ENCODE measurements around the gene LYPD4.

Gene LYPD4

GRCh38 chr19:41815301-41815700, 29.2 kb downstream of the LYPD4 start:
- TF ChIP-seq CTCF (conservative IDR thresholded peaks at IDR 0.05; ENCODE audit: control insufficient read depth, insufficient read depth, low read depth, low read length), result no peak
- no peak for DNase-seq (ENCODE audit: low read depth)
- H3K4me3 ChIP-seq (ENCODE audit: control insufficient read depth, low read depth, low read length), result no peak overlapping the region

GRCh38 chr19:41813911-41814310, 30.6 kb downstream of the LYPD4 start:
- DNase-seq (ENCODE audit: low read depth), result no peak
- TF ChIP-seq CTCF (conservative IDR thresholded peaks at IDR 0.05; ENCODE audit: control insufficient read depth, insufficient read depth, low read depth, low read length), result no peak
- no peak overlapping the region for H3K4me3 ChIP-seq (ENCODE audit: control insufficient read depth, low read depth, low read length)

- no peak overlapping the region for H3K4me3 ChIP-seq (ENCODE audit: control insufficient read depth, low read depth, low read length)
- no peak for DNase-seq (ENCODE audit: low read depth)
- TF ChIP-seq CTCF (conservative IDR thresholded peaks at IDR 0.05; ENCODE audit: control insufficient read depth, insufficient read depth, low read depth, low read length), result no peak
Observed at GRCh38 chr19:41811981-41812380, 32.5 kb downstream of the LYPD4 start.

- DNase-seq (ENCODE audit: low read depth), result no peak
- TF ChIP-seq CTCF (conservative IDR thresholded peaks at IDR 0.05; ENCODE audit: control insufficient read depth, insufficient read depth, low read depth, low read length), result no peak
- no peak overlapping the region for H3K4me3 ChIP-seq (ENCODE audit: control insufficient read depth, low read depth, low read length)
Observed at GRCh38 chr19:41811036-41811435, 33.4 kb downstream of the LYPD4 start.

- TF ChIP-seq CTCF (conservative IDR thresholded peaks at IDR 0.05; ENCODE audit: control insufficient read depth, insufficient read depth, low read depth, low read length), result no peak
- no peak for DNase-seq (ENCODE audit: low read depth)
- H3K4me3 ChIP-seq (ENCODE audit: control insufficient read depth, low read depth, low read length), result no peak overlapping the region
Observed at GRCh38 chr19:41810301-41810700, 34.2 kb downstream of the LYPD4 start.

- no peak overlapping the region for H3K4me3 ChIP-seq (ENCODE audit: control insufficient read depth, low read depth, low read length)
- DNase-seq (ENCODE audit: low read depth), result no peak
- TF ChIP-seq CTCF (conservative IDR thresholded peaks at IDR 0.05; ENCODE audit: control insufficient read depth, insufficient read depth, low read depth, low read length), result no peak
Observed at GRCh38 chr19:41808663-41809566, 35.6 kb downstream of the LYPD4 start.

Measured in fibroblast of mammary gland (primary cell).